ENCODE results near the gene APOBEC3B.

DNA sequence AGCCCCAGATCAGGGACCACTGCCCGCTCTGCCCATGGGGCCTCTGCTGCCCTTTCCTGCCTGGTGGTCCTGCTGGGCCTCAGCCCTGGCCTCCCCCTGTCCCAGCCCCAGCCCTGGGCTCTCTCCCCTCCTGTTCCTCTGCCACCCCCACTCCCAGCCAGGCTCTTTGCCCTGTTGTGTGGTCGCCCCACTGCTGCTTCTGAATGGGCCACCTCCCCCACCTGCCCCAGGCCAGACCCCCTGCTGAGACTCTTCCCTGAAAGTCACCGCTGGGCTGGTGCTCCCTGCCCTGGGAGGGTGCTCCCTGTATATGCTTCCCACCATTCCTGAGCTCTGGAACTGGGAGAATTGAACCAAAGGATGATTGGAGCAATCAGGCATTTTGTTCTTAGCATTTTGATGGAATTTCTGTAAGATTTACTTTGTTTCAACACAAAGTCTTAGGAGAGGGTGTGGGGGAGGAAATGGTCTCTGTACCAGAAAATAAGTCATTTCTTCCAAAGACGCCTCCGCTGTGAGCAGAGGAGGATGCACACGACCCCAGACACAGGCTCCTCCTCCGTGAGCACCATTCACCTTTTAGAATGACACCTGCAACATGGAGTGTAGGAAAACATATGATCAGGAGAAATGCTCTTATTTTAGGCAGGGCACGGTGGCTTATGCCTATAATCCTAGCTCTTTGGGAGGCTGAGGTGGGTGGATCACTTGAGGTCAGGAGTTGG is 5.2 kb downstream of the APOBEC3B start:
- TF ChIP-seq CTCF (IDR thresholded peaks at IDR 0.05), result no peak
- TF ChIP-seq EZH2phosphoT487 (IDR thresholded peaks at IDR 0.05), result no peak
